ENCODE results near the gene CACNA1C. TPM values are rescaled to one million over a fixed set of nuclear protein-coding genes. Genes with fewer than 3 reads are reported as not detected.

Gene CACNA1C
- total RNA-seq, 2 experiments from 2014 or later = 0.05 to 0.08 TPM

- Mint-ChIP-seq H3K4me3 (no peak overlapping the region), H3K27me3 (peaks cover 30% of the 10 kb centered on the region), H3K9me3 (no peaks in the 10 kb centered on the region), H3K4me1 (ENCODE audit: low read depth) (no peaks in the 10 kb centered on the region), H3K27ac (no peak overlapping the region), H3K36me3 (ENCODE audit: low read depth) (no peaks in the 10 kb centered on the region)
- ChIA-PET CTCF (no interaction called here), POLR2A (no interaction called here)
- Histone ChIP-seq H3K4me1 (ENCODE audit: insufficient read depth, low read length) (no peaks in the 10 kb centered on the region), H3K27me3 (ENCODE audit: control insufficient read depth in 1 of 2, insufficient read depth in 2 of 2, low read length in 2 of 2) (peaks cover 0 to 12% of the 10 kb centered on the region in 2 experiments), H3K27ac (ENCODE audit: low read depth in 1 of 2, low read length in 2 of 2) (no peak overlapping the region), H3K36me3 (ENCODE audit: insufficient read depth, low read length) (no peaks in the 10 kb centered on the region), H3K9me3 (ENCODE audit: control insufficient read depth in 1 of 2, insufficient read depth in 1 of 2, low read length in 2 of 2) (no peaks in the 10 kb centered on the region), H3K4me3 (ENCODE audit: low read length) (no peak overlapping the region)
- TF ChIP-seq CTCF (IDR thresholded peaks at IDR 0.05) = no peak
- ATAC-seq (ENCODE audit: poor library complexity) (no peak), DNase-seq (no peak)
- intact Hi-C loops (cut with DNase I, micrococcal nuclease) = no loop called here
Observed at GRCh38 chr12:2322554-2323120, 269.9 kb downstream of the CACNA1C start.

GRCh38 chr12:2323532-2324255 lies 270.9 kb downstream of the CACNA1C start:
- H3K4me3 ChIP-seq (ENCODE audit: low read length) = no peak overlapping the region
- H3K27me3 Mint-ChIP-seq = peaks cover 30% of the 10 kb centered on the region
- TF ChIP-seq CTCF (IDR thresholded peaks at IDR 0.05) = no peak
- H3K9me3 Mint-ChIP-seq = no peaks in the 10 kb centered on the region
- no peak for DNase-seq
- no peak overlapping the region for H3K27ac ChIP-seq (ENCODE audit: low read depth in 1 of 2, low read length in 2 of 2)
- no peaks in the 10 kb centered on the region for H3K4me1 Mint-ChIP-seq (ENCODE audit: low read depth)
- ATAC-seq (ENCODE audit: poor library complexity) = no peak
- intact Hi-C loops (cut with DNase I, micrococcal nuclease) = no loop called here
- peaks cover 0 to 12% of the 10 kb centered on the region in 2 experiments for H3K27me3 ChIP-seq (ENCODE audit: control insufficient read depth in 1 of 2, insufficient read depth in 2 of 2, low read length in 2 of 2)
- no peaks in the 10 kb centered on the region for H3K9me3 ChIP-seq (ENCODE audit: control insufficient read depth in 1 of 2, insufficient read depth in 1 of 2, low read length in 2 of 2)
- H3K27ac Mint-ChIP-seq = no peak overlapping the region
- H3K36me3 ChIP-seq (ENCODE audit: insufficient read depth, low read length) = no peaks in the 10 kb centered on the region
- H3K36me3 Mint-ChIP-seq (ENCODE audit: low read depth) = no peaks in the 10 kb centered on the region
- no peak overlapping the region for H3K4me3 Mint-ChIP-seq
- H3K4me1 ChIP-seq (ENCODE audit: insufficient read depth, low read length) = no peaks in the 10 kb centered on the region
- ChIA-PET CTCF (no interaction called here), POLR2A (no interaction called here)

- TF ChIP-seq CTCF (IDR thresholded peaks at IDR 0.05) = no peak
- H3K27ac Mint-ChIP-seq = no peak overlapping the region
- ChIA-PET POLR2A (no interaction called here), CTCF (no interaction called here)
- peaks cover 30% of the 10 kb centered on the region for H3K27me3 Mint-ChIP-seq
- Histone ChIP-seq H3K4me3 (ENCODE audit: low read length) (no peak overlapping the region), H3K27me3 (ENCODE audit: control insufficient read depth in 1 of 2, insufficient read depth in 2 of 2, low read length in 2 of 2) (peaks cover 0 to 12% of the 10 kb centered on the region in 2 experiments), H3K27ac (ENCODE audit: low read depth in 1 of 2, low read length in 2 of 2) (no peak overlapping the region), H3K36me3 (ENCODE audit: insufficient read depth, low read length) (no peaks in the 10 kb centered on the region), H3K4me1 (ENCODE audit: insufficient read depth, low read length) (no peaks in the 10 kb centered on the region), H3K9me3 (ENCODE audit: control insufficient read depth in 1 of 2, insufficient read depth in 1 of 2, low read length in 2 of 2) (no peaks in the 10 kb centered on the region)
- H3K4me3 Mint-ChIP-seq = no peak overlapping the region
- no peaks in the 10 kb centered on the region for H3K36me3 Mint-ChIP-seq (ENCODE audit: low read depth)
- intact Hi-C loops (cut with DNase I, micrococcal nuclease) = no loop called here
- ATAC-seq (ENCODE audit: poor library complexity) (no peak), DNase-seq (no peak)
- no peaks in the 10 kb centered on the region for H3K4me1 Mint-ChIP-seq (ENCODE audit: low read depth)
- no peaks in the 10 kb centered on the region for H3K9me3 Mint-ChIP-seq
Observed at GRCh38 chr12:2324387-2324786, 271.6 kb downstream of the CACNA1C start.

Data from CD4-positive, alpha-beta T cell (primary cell).